Measurements from ENCODE around the gene EHMT1. TPM values are rescaled to one million over a fixed set of nuclear protein-coding genes. Genes with fewer than 3 reads are reported as not detected.

Gene EHMT1
- polyA plus RNA-seq, 3 donors: 10.1 to 46.5 (median 15.0) TPM

DNA sequence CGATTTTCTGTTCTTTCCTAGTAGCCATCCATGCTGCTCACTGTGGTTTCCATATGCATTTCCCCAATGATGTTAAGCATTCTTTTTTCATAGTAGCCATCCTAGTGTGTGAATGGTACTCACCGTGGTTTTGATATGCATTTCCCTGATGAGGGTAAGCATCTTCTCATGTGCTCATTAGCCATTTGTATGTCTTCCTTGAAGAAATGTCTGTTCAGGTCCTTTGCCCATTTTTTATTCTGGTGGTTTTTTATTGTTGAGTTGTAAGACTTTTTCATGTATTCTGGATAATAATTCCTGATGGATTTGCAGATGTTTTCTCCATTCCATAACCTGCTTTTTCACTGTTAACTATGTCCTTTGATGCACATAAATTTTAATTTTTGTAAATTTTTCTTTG lies 108.0 kb downstream of the EHMT1 start:
- DNase-seq: no peak
- Histone ChIP-seq H3K27ac (ENCODE audit: low read depth in 1 of 2, low read length in 2 of 2) (no peak overlapping the region), H3K9ac (ENCODE audit: insufficient read depth, low read length, poor library complexity, severe bottlenecking) (no peak overlapping the region), H3K9me3 (replicated peaks in 1 of 2; ENCODE audit: control insufficient read depth in 1 of 2, insufficient read depth in 1 of 2, low read length in 2 of 2) (peaks cover 12 to 36% of the 10 kb centered on the region in 2 donors), H3K4me2 (replicated peaks; ENCODE audit: extremely low read depth, low read length, poor library complexity, severe bottlenecking) (no peak overlapping the region), H3K27me3 (ENCODE audit: control insufficient read depth in 2 of 2, insufficient read depth in 2 of 2, low read length in 2 of 2) (no peaks in the 10 kb centered on the region), H3K4me3 (replicated peaks in 1 of 3; ENCODE audit: low read depth in 2 of 3, low read length in 3 of 3) (no peak overlapping the region), H3K4me1 (ENCODE audit: control insufficient read depth in 1 of 2, insufficient read depth in 2 of 2, low read length in 2 of 2) (peaks cover 0 to 5% of the 10 kb centered on the region in 2 donors), H4K20me1 (ENCODE audit: insufficient read depth, low read length) (peaks cover 41% of the 10 kb centered on the region), H3K36me3 (replicated peaks in 1 of 2; ENCODE audit: control insufficient read depth in 1 of 2, insufficient read depth in 2 of 2, low read length in 2 of 2) (peaks cover 51 to 81% of the 10 kb centered on the region in 2 donors), H3K79me2 (ENCODE audit: insufficient read depth, low read length) (peaks cover 48% of the 10 kb centered on the region), H2AFZ (ENCODE audit: insufficient read depth, low read depth, low read length, poor library complexity, severe bottlenecking) (no peak overlapping the region)
- Mint-ChIP-seq H3K27ac (no peak overlapping the region), H3K36me3 (peaks cover 72 to 79% of the 10 kb centered on the region in 2 donors), H3K27me3 (ENCODE audit: low read depth in 3 of 3) (peaks cover 0 to 1% (median 0%) of the 10 kb centered on the region in 3 donors), H3K4me3 (no peak overlapping the region), H3K9me3 (peaks cover 6 to 41% (median 20%) of the 10 kb centered on the region in 7 donors), H3K4me1 (peaks cover 4% of the 10 kb centered on the region)
- 80% methylated on average over 1 of the region's 2 CpGs for WGBS (ENCODE audit: insufficient coverage)
- TF ChIP-seq, protein P1, sequence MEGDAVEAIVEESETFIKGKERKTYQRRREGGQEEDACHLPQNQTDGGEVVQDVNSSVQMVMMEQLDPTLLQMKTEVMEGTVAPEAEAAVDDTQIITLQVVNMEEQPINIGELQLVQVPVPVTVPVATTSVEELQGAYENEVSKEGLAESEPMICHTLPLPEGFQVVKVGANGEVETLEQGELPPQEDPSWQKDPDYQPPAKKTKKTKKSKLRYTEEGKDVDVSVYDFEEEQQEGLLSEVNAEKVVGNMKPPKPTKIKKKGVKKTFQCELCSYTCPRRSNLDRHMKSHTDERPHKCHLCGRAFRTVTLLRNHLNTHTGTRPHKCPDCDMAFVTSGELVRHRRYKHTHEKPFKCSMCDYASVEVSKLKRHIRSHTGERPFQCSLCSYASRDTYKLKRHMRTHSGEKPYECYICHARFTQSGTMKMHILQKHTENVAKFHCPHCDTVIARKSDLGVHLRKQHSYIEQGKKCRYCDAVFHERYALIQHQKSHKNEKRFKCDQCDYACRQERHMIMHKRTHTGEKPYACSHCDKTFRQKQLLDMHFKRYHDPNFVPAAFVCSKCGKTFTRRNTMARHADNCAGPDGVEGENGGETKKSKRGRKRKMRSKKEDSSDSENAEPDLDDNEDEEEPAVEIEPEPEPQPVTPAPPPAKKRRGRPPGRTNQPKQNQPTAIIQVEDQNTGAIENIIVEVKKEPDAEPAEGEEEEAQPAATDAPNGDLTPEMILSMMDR (IDR thresholded peaks at IDR 0.05): no peak
- intact Hi-C loops (cut with micrococcal nuclease): no loop called here

DNA sequence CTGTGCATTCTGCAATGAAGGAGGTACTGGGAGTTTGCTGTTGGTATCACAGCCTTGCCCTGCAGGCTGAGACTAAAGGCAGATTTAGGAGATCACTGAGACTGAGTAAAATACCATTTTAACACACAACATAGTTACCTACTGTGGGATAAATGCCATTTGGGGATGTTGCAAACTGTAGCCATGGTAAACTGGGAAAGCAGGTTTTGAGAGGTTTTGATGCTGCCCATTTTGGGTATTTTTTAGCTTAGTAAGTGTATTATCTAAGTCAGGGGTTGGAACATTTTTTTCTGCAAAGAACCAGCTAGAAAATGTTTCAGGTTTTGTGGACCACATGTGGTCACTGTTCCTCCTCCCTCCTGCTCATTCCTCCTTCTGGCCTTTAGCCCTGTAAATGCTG lies 108.9 kb downstream of the EHMT1 start:
- H3K9me3 Mint-ChIP-seq: peaks cover 12 to 47% (median 27%) of the 10 kb centered on the region in 7 donors
- H3K27me3 Mint-ChIP-seq (ENCODE audit: low read depth in 3 of 3): peaks cover 0 to 1% (median 0%) of the 10 kb centered on the region in 3 donors
- no peak overlapping the region for H3K27ac Mint-ChIP-seq
- Histone ChIP-seq H3K79me2 (ENCODE audit: insufficient read depth, low read length) (peaks cover 39% of the 10 kb centered on the region), H3K4me3 (replicated peaks in 1 of 3; ENCODE audit: low read depth in 2 of 3, low read length in 3 of 3) (no peak overlapping the region), H3K27me3 (ENCODE audit: control insufficient read depth in 2 of 2, insufficient read depth in 2 of 2, low read length in 2 of 2) (no peaks in the 10 kb centered on the region), H4K20me1 (ENCODE audit: insufficient read depth, low read length) (peaks cover 33% of the 10 kb centered on the region), H3K4me1 (ENCODE audit: control insufficient read depth in 1 of 2, insufficient read depth in 2 of 2, low read length in 2 of 2) (peaks cover 0 to 5% of the 10 kb centered on the region in 2 donors), H3K27ac (ENCODE audit: low read depth in 1 of 2, low read length in 2 of 2) (no peak overlapping the region), H3K36me3 (replicated peaks in 1 of 2; ENCODE audit: control insufficient read depth in 1 of 2, insufficient read depth in 2 of 2, low read length in 2 of 2) (peaks cover 61 to 90% of the 10 kb centered on the region in 2 donors), H3K4me2 (replicated peaks; ENCODE audit: extremely low read depth, low read length, poor library complexity, severe bottlenecking) (no peak overlapping the region), H2AFZ (ENCODE audit: insufficient read depth, low read depth, low read length, poor library complexity, severe bottlenecking) (no peak overlapping the region), H3K9me3 (replicated peaks in 1 of 2; ENCODE audit: control insufficient read depth in 1 of 2, insufficient read depth in 1 of 2, low read length in 2 of 2) (peaks cover 22 to 46% of the 10 kb centered on the region in 2 donors), H3K9ac (ENCODE audit: insufficient read depth, low read length, poor library complexity, severe bottlenecking) (no peak overlapping the region)
- no peak for DNase-seq
- peaks cover 77 to 82% of the 10 kb centered on the region in 2 donors for H3K36me3 Mint-ChIP-seq
- intact Hi-C loops (cut with micrococcal nuclease): no loop called here
- TF ChIP-seq, protein P1 (IDR thresholded peaks at IDR 0.05): no peak
- no peak overlapping the region for H3K4me3 Mint-ChIP-seq
- H3K4me1 Mint-ChIP-seq: peaks cover 4% of the 10 kb centered on the region
